GM18511 (cell line): ENCODE results near the gene ANKLE2.
"Not testable (repeated sequence)": the region's sequence is repeated elsewhere in the genome, so short reads cannot be mapped to it uniquely, and the experiment has no call there.

Source experiments
- ATAC-seq: cut with Tn5 transposase; IDR thresholded peaks from one replicate; pipeline ENCODE4 v1.9.1; 2021; ENCODE audit warnings: mild to moderate bottlenecking, moderate library complexity; ENCODE audit not compliant: unreplicated experiment

Gene ANKLE2

GRCh38 chr12:132761032-132761920, at the start of gene ANKLE2:
Gene ANKLE2 (minus strand): TSS chr12:132761832. CDS start chr12:132761798, 34 bp downstream.
- ATAC-seq, result peak; percentile 39

- not testable (repeated sequence) for ATAC-seq
These were observed 47.8 kb upstream of the ANKLE2 start for GRCh38 chr12:132809391-132809790.

GRCh38 chr12:132807295-132808092, 45.9 kb upstream of the ANKLE2 start:
- no peak for ATAC-seq

- ATAC-seq, result no peak
These were observed 45.2 kb upstream of the ANKLE2 start for GRCh38 chr12:132806857-132807256.

GRCh38 chr12:132804426-132804861, 42.8 kb upstream of the ANKLE2 start:
- ATAC-seq, result no peak

- no peak for ATAC-seq
These were observed 42.3 kb upstream of the ANKLE2 start for GRCh38 chr12:132803888-132804287.

- no peak for ATAC-seq
These were observed 41.5 kb upstream of the ANKLE2 start for GRCh38 chr12:132803125-132803524.

GRCh38 chr12:132801741-132802140, 40.1 kb upstream of the ANKLE2 start:
- ATAC-seq, result no peak

GRCh38 chr12:132798836-132799235, 37.2 kb upstream of the ANKLE2 start:
- ATAC-seq, result no peak

- no peak for ATAC-seq
These were observed 36.4 kb upstream of the ANKLE2 start for GRCh38 chr12:132797820-132798570.

- ATAC-seq, result no peak
These were observed 34.2 kb upstream of the ANKLE2 start for GRCh38 chr12:132795847-132796246.

GRCh38 chr12:132791940-132792339, 30.3 kb upstream of the ANKLE2 start:
- not testable (repeated sequence) for ATAC-seq

- no peak for ATAC-seq
These were observed 27.5 kb upstream of the ANKLE2 start for GRCh38 chr12:132789099-132789471.

GRCh38 chr12:132788375-132789098, 26.9 kb upstream of the ANKLE2 start:
- ATAC-seq, result no peak

GRCh38 chr12:132787877-132788276, 26.2 kb upstream of the ANKLE2 start:
- no peak for ATAC-seq

- ATAC-seq, result no peak
These were observed 24.6 kb upstream of the ANKLE2 start for GRCh38 chr12:132786192-132786591.

GRCh38 chr12:132784580-132784979, 22.9 kb upstream of the ANKLE2 start:
- ATAC-seq, result no peak

- ATAC-seq, result no peak
These were observed 22.4 kb upstream of the ANKLE2 start for GRCh38 chr12:132783917-132784531.

GRCh38 chr12:132781938-132782337, 20.3 kb upstream of the ANKLE2 start:
- ATAC-seq, result no peak

GRCh38 chr12:132779781-132780353, 18.2 kb upstream of the ANKLE2 start:
- ATAC-seq, result no peak
